ENCODE results near the gene TNNC1.

TNNC1 gene

DNA sequence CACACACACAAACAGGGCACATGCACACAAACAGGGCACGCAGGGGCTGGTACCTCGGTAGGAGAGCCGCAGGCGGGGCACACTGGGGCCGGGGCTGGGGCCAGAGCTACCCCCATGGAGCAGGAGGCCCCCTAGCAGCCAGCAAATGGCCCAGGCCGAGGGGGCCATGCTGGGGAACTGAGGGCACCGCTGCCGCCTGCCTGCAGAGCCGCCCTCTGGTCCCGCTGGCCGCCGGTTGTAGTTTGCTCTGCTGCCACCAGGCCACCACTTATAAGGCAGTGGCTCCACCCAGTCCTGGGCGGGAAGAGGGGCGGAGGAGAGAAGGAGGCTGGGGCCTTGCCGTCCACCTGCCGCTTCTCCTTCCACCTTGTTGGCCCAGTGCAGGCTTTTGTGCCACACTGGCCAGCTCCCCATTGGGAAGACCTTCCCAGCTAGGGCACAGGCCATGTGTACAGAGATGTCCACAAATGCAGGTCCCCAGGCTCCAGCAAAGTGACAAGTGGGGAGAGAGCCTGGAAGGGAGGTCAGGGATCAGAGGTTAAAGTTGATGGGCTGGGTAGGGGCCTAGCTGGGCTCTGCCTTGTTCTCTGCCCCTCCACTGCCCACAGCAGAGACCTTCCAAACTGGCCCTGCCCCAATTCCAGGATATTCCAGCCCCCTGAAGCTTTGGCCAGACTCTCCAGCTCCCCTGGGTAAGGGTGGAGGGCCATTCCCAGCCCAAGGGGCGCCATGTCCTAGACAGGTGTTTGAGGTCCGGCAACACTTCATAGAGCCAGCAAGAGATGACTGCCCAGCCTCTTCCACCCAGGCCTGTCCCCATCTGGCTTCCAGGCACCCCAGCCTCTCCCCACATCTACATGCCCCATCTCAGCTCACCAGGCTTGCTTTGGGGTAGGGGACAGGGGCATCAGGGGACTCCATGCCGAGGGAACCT is 8.7 kb downstream of the TNNC1 start, which contains the start of gene SEMA3G:
TSS of gene SEMA3G (minus strand) at position 244 of the 934 bp plus-strand sequence. CDS start at position 168, 76 bp downstream.
- peaks cover 0 to 11% (median 6%) of the 10 kb centered on the region in 4 experiments for H3K4me1 ChIP-seq (ENCODE audit: control extremely low read depth in 1 of 4, control insufficient read depth in 4 of 4, insufficient read depth in 4 of 4, low read length in 3 of 4)

DNA sequence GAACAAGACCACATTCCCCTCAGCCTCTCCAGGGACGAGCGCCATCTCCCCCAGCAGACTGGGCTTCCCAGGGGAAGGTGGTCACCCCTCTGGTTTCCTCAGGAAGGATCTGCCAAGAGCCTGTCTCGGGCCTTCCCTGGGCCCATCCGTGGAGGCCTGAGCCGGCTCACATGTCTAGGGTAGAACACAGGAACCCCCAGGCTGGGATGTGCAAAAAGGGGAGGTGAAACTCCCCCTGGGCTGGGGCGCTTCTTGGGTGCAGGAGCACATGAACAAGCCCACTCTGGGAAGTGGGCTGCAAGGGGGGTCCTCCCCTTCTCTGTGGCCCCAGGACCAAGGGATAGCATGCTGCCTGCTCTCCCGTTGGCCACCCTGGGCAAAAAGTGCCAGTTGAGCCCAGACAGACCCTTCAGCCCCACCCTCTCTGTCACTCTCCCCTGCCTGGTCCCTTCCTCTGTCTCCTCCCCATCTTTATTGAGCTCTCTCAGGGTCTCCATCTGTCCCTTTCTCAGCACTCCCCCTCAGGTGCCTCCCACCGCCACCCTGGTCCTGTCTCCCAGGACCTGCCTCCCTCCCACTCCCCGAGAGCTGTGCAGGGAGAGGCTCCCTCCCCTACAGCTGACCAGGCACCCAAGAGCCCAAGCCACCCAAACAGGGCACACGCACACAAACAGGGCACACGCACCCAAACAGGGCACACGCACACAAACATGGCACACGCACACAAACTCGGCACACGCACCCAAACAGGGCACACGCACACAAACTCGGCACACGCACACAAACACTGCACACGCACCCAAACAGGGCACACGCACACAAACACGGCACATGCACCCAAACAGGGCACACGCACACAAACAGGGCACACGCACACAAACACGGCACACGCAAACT is 9.8 kb downstream of the TNNC1 start:
- no peaks in the 10 kb centered on the region for H3K27me3 ChIP-seq (replicated peaks in 2 of 5; ENCODE audit: control insufficient read depth in 4 of 5, insufficient read depth in 5 of 5, low read length in 4 of 5)
- H3K36me3 ChIP-seq (ENCODE audit: control insufficient read depth in 4 of 4, insufficient read depth in 4 of 4, low read length in 3 of 4) = no peaks in the 10 kb centered on the region
- no peaks in the 10 kb centered on the region for H3K9me3 ChIP-seq (ENCODE audit: control extremely low read depth in 1 of 5, control insufficient read depth in 4 of 5, insufficient read depth in 2 of 5, low read depth in 1 of 5, low read length in 4 of 5)
- no peak overlapping the region for H3K27ac ChIP-seq (ENCODE audit: insufficient read depth in 1 of 2, low read depth in 1 of 2, low read length in 2 of 2, poor library complexity in 1 of 2, severe bottlenecking in 2 of 2)
- 93% methylated on average over 17 of the region's 25 CpGs for WGBS (ENCODE audit: insufficient coverage)
- H3K4me1 ChIP-seq (ENCODE audit: control extremely low read depth in 1 of 4, control insufficient read depth in 4 of 4, insufficient read depth in 4 of 4, low read length in 3 of 4) = peaks cover 0 to 11% (median 6%) of the 10 kb centered on the region in 4 experiments
- no peak for DNase-seq
- ChIA-PET POLR2A (no interaction called here), CTCF (interaction anchor here (0.9 to 15.4 kb wide), 3 partner anchors 9 to 58 kb away, joined by 3 to 477 read pairs (median 5); no protein-coding TSS in a partner anchor)
- no peak overlapping the region for H3K4me3 ChIP-seq (ENCODE audit: control insufficient read depth in 1 of 7, extremely low read depth in 1 of 7, insufficient read depth in 4 of 7, low read depth in 2 of 7, low read length in 6 of 7)

More for the DNA sequence above, 8.7 kb downstream of the TNNC1 start, which contains the start of gene SEMA3G:
- Histone ChIP-seq H3K4me3 (ENCODE audit: control insufficient read depth in 1 of 7, extremely low read depth in 1 of 7, insufficient read depth in 4 of 7, low read depth in 2 of 7, low read length in 6 of 7) (peak within 1 kb of the TSS in 2 of 7 experiments; percentile 26 to 42), H3K27me3 (replicated peaks in 2 of 5; ENCODE audit: control insufficient read depth in 4 of 5, insufficient read depth in 5 of 5, low read length in 4 of 5) (no peaks in the 10 kb centered on the region), H3K36me3 (ENCODE audit: control insufficient read depth in 4 of 4, insufficient read depth in 4 of 4, low read length in 3 of 4) (no peaks in the 10 kb centered on the region), H3K27ac (ENCODE audit: insufficient read depth in 1 of 2, low read depth in 1 of 2, low read length in 2 of 2, poor library complexity in 1 of 2, severe bottlenecking in 2 of 2) (no peak within 1 kb of the TSS), H3K9me3 (ENCODE audit: control extremely low read depth in 1 of 5, control insufficient read depth in 4 of 5, insufficient read depth in 2 of 5, low read depth in 1 of 5, low read length in 4 of 5) (no peaks in the 10 kb centered on the region)
- peak; percentile 74 to 86 (median 85) for DNase-seq
- whole genome bisulfite sequencing (ENCODE audit: insufficient coverage) = 44% methylated on average over 10 of the region's 19 CpGs
- POLR2A ChIA-PET = interaction anchor here (1.1 kb wide), 1 partner anchor 13 kb away, joined by 3 read pairs; no protein-coding TSS in a partner anchor
- CTCF ChIA-PET = interaction anchor here (1.2 to 15.4 kb wide), 8 partner anchors 21 to 244 kb away, joined by 3 to 477 read pairs (median 6); no protein-coding TSS in a partner anchor

GRCh38 chr3:52443268-52443610 is 10.6 kb downstream of the TNNC1 start:
- H3K4me1 ChIP-seq (ENCODE audit: control extremely low read depth in 1 of 4, control insufficient read depth in 4 of 4, insufficient read depth in 4 of 4, low read length in 3 of 4) = peaks cover 0 to 11% (median 6%) of the 10 kb centered on the region in 4 experiments
- no peaks in the 10 kb centered on the region for H3K9me3 ChIP-seq (ENCODE audit: control extremely low read depth in 1 of 5, control insufficient read depth in 4 of 5, insufficient read depth in 2 of 5, low read depth in 1 of 5, low read length in 4 of 5)
- no peaks in the 10 kb centered on the region for H3K27me3 ChIP-seq (replicated peaks in 2 of 5; ENCODE audit: control insufficient read depth in 4 of 5, insufficient read depth in 5 of 5, low read length in 4 of 5)
- DNase-seq = no peak
- no peaks in the 10 kb centered on the region for H3K36me3 ChIP-seq (ENCODE audit: control insufficient read depth in 4 of 4, insufficient read depth in 4 of 4, low read length in 3 of 4)
- no peak overlapping the region for H3K4me3 ChIP-seq (ENCODE audit: control insufficient read depth in 1 of 7, extremely low read depth in 1 of 7, insufficient read depth in 4 of 7, low read depth in 2 of 7, low read length in 6 of 7)
- no peak overlapping the region for H3K27ac ChIP-seq (ENCODE audit: insufficient read depth in 1 of 2, low read depth in 1 of 2, low read length in 2 of 2, poor library complexity in 1 of 2, severe bottlenecking in 2 of 2)
- 100% methylated on average over 4 of the region's 8 CpGs for WGBS (ENCODE audit: insufficient coverage)
- CTCF ChIA-PET = interaction anchor here (0.9 to 15.4 kb wide), 2 partner anchors 9 to 19 kb away, joined by 3 to 477 read pairs; no protein-coding TSS in a partner anchor
- POLR2A ChIA-PET = no interaction called here

- peaks cover 0 to 11% (median 6%) of the 10 kb centered on the region in 4 experiments for H3K4me1 ChIP-seq (ENCODE audit: control extremely low read depth in 1 of 4, control insufficient read depth in 4 of 4, insufficient read depth in 4 of 4, low read length in 3 of 4)
- POLR2A ChIA-PET = no interaction called here
- H3K27me3 ChIP-seq (replicated peaks in 2 of 5; ENCODE audit: control insufficient read depth in 4 of 5, insufficient read depth in 5 of 5, low read length in 4 of 5) = no peaks in the 10 kb centered on the region
- WGBS (ENCODE audit: insufficient coverage) = 96% methylated on average over 16 of the region's 16 CpGs
- H3K27ac ChIP-seq (ENCODE audit: insufficient read depth in 1 of 2, low read depth in 1 of 2, low read length in 2 of 2, poor library complexity in 1 of 2, severe bottlenecking in 2 of 2) = no peak overlapping the region
- H3K36me3 ChIP-seq (ENCODE audit: control insufficient read depth in 4 of 4, insufficient read depth in 4 of 4, low read length in 3 of 4) = no peaks in the 10 kb centered on the region
- CTCF ChIA-PET = interaction anchor here (15.4 kb wide), 1 partner anchor 18 kb away, joined by 477 read pairs; no protein-coding TSS in a partner anchor
- no peaks in the 10 kb centered on the region for H3K9me3 ChIP-seq (ENCODE audit: control extremely low read depth in 1 of 5, control insufficient read depth in 4 of 5, insufficient read depth in 2 of 5, low read depth in 1 of 5, low read length in 4 of 5)
- no peak overlapping the region for H3K4me3 ChIP-seq (ENCODE audit: control insufficient read depth in 1 of 7, extremely low read depth in 1 of 7, insufficient read depth in 4 of 7, low read depth in 2 of 7, low read length in 6 of 7)
- DNase-seq = no peak
Measured at GRCh38 chr3:52442409-52443267, 11.2 kb downstream of the TNNC1 start.

- POLR2A ChIA-PET = no interaction called here
- peaks cover 0 to 11% (median 7%) of the 10 kb centered on the region in 4 experiments for H3K4me1 ChIP-seq (ENCODE audit: control extremely low read depth in 1 of 4, control insufficient read depth in 4 of 4, insufficient read depth in 4 of 4, low read length in 3 of 4)
Measured at GRCh38 chr3:52441772-52442332, 12.0 kb downstream of the TNNC1 start.

More at GRCh38 chr3:52441772-52442332, 12.0 kb downstream of the TNNC1 start:
- H3K4me3 ChIP-seq (ENCODE audit: control insufficient read depth in 1 of 7, extremely low read depth in 1 of 7, insufficient read depth in 4 of 7, low read depth in 2 of 7, low read length in 6 of 7) = no peak overlapping the region
- no peak overlapping the region for H3K27ac ChIP-seq (ENCODE audit: insufficient read depth in 1 of 2, low read depth in 1 of 2, low read length in 2 of 2, poor library complexity in 1 of 2, severe bottlenecking in 2 of 2)
- H3K9me3 ChIP-seq (ENCODE audit: control extremely low read depth in 1 of 5, control insufficient read depth in 4 of 5, insufficient read depth in 2 of 5, low read depth in 1 of 5, low read length in 4 of 5) = no peaks in the 10 kb centered on the region
- no peaks in the 10 kb centered on the region for H3K36me3 ChIP-seq (ENCODE audit: control insufficient read depth in 4 of 4, insufficient read depth in 4 of 4, low read length in 3 of 4)
- CTCF ChIA-PET = interaction anchor here (1.0 to 15.4 kb wide), 2 partner anchors 16 to 18 kb away, joined by 3 to 477 read pairs; no protein-coding TSS in a partner anchor
- no peaks in the 10 kb centered on the region for H3K27me3 ChIP-seq (replicated peaks in 2 of 5; ENCODE audit: control insufficient read depth in 4 of 5, insufficient read depth in 5 of 5, low read length in 4 of 5)
- WGBS (ENCODE audit: insufficient coverage) = 97% methylated on average over 13 of the region's 18 CpGs
- DNase-seq = no peak
